HCT116 (cell line): Measurements from ENCODE around the gene FARP1.

Experiments used
- ATF3 ChIP-seq: IDR thresholded peaks from 2 replicates; pipeline ENCODE4 v1.6.1; 2012
- CTCF ChIP-seq, 3 experiments: fragments of 200-600 bp in 1 of 3; sonication (generic) in 1 of 3; IDR thresholded peaks in 2 of 3; conservative IDR thresholded peaks in 1 of 3; 2 replicates each; pipeline ENCODE4 v1.5.1; 2012 to 2017; ENCODE audit warnings: low read depth in 2 of 3, low read length in 2 of 3, antibody characterized with exemption in 1 of 3, borderline replicate concordance in 1 of 3, control low read depth in 1 of 3, mild to moderate bottlenecking in 1 of 3, mixed read lengths in 1 of 3, mixed run types in 1 of 3, moderate library complexity in 1 of 3; ENCODE audit not compliant: insufficient read depth in 1 of 3
- EGR1 ChIP-seq: IDR thresholded peaks from 2 replicates; pipeline ENCODE4 v1.6.1; 2012; ENCODE audit warnings: low read depth
- EZH2 ChIP-seq: fragments of 200-600 bp; sonication (generic); IDR thresholded peaks from 2 replicates; pipeline ENCODE4 v1.6.1; 2017; ENCODE audit warnings: antibody characterized with exemption, mixed run types
- EZH2phosphoT487 ChIP-seq: fragments of 200-600 bp; IDR thresholded peaks from 2 replicates; pipeline ENCODE4 v1.6.1; 2018; ENCODE audit warnings: antibody characterized with exemption, borderline replicate concordance
- MAX ChIP-seq: IDR thresholded peaks from 2 replicates; pipeline ENCODE4 v1.6.1; 2012
- POLR2A ChIP-seq: IDR thresholded peaks from 2 replicates; pipeline ENCODE4 v1.7.0; 2011; ENCODE audit warnings: borderline replicate concordance; ENCODE audit not compliant: insufficient read depth, insufficient read length; ENCODE audit errors: extremely low read depth
- POLR2AphosphoS5 ChIP-seq: IDR thresholded peaks from 2 replicates; pipeline ENCODE4 v1.6.1; 2011; ENCODE audit warnings: mild to moderate bottlenecking, low read depth, low read length, moderate library complexity
- SIN3A ChIP-seq: IDR thresholded peaks from 2 replicates; pipeline ENCODE4 v1.6.1; 2012; ENCODE audit warnings: low read depth
- SP1 ChIP-seq: IDR thresholded peaks from 2 replicates; pipeline ENCODE4 v1.6.1; 2012; ENCODE audit warnings: low read depth
- SRF ChIP-seq: IDR thresholded peaks from 2 replicates; pipeline ENCODE4 v1.6.1; 2012; ENCODE audit warnings: low read depth

- TF ChIP-seq POLR2A = no peak
- no peak for TF ChIP-seq CTCF (IDR thresholded peaks at IDR 0.05 in 2 of 3, conservative IDR thresholded peaks at IDR 0.05 in 1 of 3; ENCODE audit: borderline replicate concordance in 1 of 3, insufficient read depth in 1 of 3, low read depth in 2 of 3, low read length in 2 of 3)
- TF ChIP-seq EZH2 = no peak
- TF ChIP-seq POLR2AphosphoS5 = no peak
- TF ChIP-seq ATF3 = no peak
- TF ChIP-seq SIN3A = no peak
- no peak for TF ChIP-seq EZH2phosphoT487
- no peak for TF ChIP-seq MAX
- TF ChIP-seq EGR1 = no peak
- TF ChIP-seq SP1 = no peak
- no peak for TF ChIP-seq SRF
Measured at GRCh38 chr13:98217597-98217996, 74.7 kb downstream of the FARP1 start.
